Measurements from ENCODE around the gene CNEP1R1. TPM values are rescaled to one million over a fixed set of nuclear protein-coding genes. Genes with fewer than 3 reads are reported as not detected.

The CNEP1R1 gene
- total RNA-seq, 1 experiment from 2014 or later, result 14.6 TPM

DNA sequence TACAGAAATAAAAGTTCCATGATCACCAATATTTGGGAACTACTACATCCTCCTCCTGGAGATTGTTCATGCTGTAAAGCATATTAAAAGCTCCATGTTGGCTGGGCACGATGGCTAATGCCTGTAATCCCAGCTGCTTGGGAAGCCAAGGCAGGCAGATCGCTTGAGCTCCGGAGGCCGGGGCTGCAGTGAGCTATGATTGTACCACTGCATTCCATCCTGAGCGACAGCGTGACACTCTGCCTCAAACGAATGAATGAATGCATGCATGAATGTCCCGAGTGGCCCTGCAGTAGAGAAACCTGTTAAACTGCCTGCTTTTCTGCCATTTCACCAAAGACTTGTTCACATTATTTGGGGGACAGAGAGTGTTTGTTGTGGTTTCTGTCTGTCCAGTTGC lies 15.0 kb downstream of the CNEP1R1 start:
- no peak overlapping the region for H3K4me2 ChIP-seq (ENCODE audit: low read length)
- RAD21 ChIA-PET (ENCODE audit: low non-redundant PET in 1 of 2, low total read pairs in 2 of 2, uncharacterized antibody in 2 of 2, unreplicated experiment in 2 of 2), result no interaction called here

DNA sequence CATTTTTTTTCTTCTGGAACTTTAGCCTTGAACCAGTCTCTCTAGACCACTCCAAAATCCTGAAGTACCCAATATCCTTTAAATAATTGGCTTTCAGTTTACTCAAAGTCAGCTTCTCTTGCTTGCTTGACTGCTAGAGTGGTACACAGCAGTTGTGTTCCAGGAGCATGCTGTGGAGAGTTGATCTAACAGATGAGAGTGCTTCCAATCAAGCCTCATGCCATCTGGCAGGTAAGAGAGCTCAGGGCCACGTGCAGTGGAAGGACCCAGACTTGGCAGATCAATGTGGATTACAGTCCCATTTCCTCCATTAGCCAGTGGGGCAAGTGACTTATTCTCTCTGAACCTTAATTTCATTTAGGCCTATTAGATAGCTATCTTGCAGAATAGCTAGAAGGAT lies 15.7 kb downstream of the CNEP1R1 start:
- intact Hi-C loops (cut with micrococcal nuclease), result no loop called here
- POLR2A ChIA-PET, result no interaction called here
- no peak for DNase-seq (ENCODE audit: low read depth, low spot score)

More for the DNA sequence above, 15.0 kb downstream of the CNEP1R1 start:
- H3K9me2 ChIP-seq (ENCODE audit: insufficient read depth), result no peaks in the 10 kb centered on the region
- H3K4me1 ChIP-seq (ENCODE audit: control insufficient read depth in 1 of 2, insufficient read depth in 2 of 2, low read length in 2 of 2), result no peaks in the 10 kb centered on the region
- intact Hi-C loops (cut with micrococcal nuclease), result no loop called here
- H3K27me3 ChIP-seq (ENCODE audit: insufficient read depth, low read length), result no peaks in the 10 kb centered on the region
- H3K9me3 ChIP-seq (ENCODE audit: control insufficient read depth in 1 of 2, insufficient read depth in 1 of 2, low read depth in 1 of 2, low read length in 2 of 2), result no peaks in the 10 kb centered on the region
- no peaks in the 10 kb centered on the region for H3K79me2 ChIP-seq (ENCODE audit: insufficient read depth, low read length)
- BruUV-seq (replicated peaks), result no TSS peak
- H3K27ac ChIP-seq (ENCODE audit: low read depth, low read length), result no peak overlapping the region
- H3K36me3 ChIP-seq (ENCODE audit: control insufficient read depth in 1 of 2, insufficient read depth in 2 of 2, low read length in 2 of 2), result no peaks in the 10 kb centered on the region
- TF ChIP-seq RAD21 (IDR thresholded peaks at IDR 0.05; ENCODE audit: low read depth) (no peak), ZFX (IDR thresholded peaks at IDR 0.05) (no peak), JUND (IDR thresholded peaks at IDR 0.05) (no peak), POLR2AphosphoS5 (IDR thresholded peaks at IDR 0.05; ENCODE audit: low read depth, low read length) (no peak)
- CTCF ChIA-PET, result no interaction called here
- POLR2A ChIA-PET, result no interaction called here
- H3K4me3 ChIP-seq (replicated peaks in 1 of 2; ENCODE audit: low read depth in 1 of 2, low read length in 2 of 2), result no peak overlapping the region
- DNase-seq (ENCODE audit: low read depth, low spot score) (no peak), ATAC-seq (no peak)
- no peak overlapping the region for H3K9ac ChIP-seq (ENCODE audit: low read length)
- no peaks in the 10 kb centered on the region for H4K20me1 ChIP-seq (ENCODE audit: insufficient read depth)
- H2AFZ ChIP-seq (ENCODE audit: low read depth, low read length, poor library complexity, severe bottlenecking), result no peak overlapping the region

More for the DNA sequence above, 15.7 kb downstream of the CNEP1R1 start:
- Histone ChIP-seq H4K20me1 (ENCODE audit: insufficient read depth) (no peaks in the 10 kb centered on the region), H3K4me3 (replicated peaks in 1 of 2; ENCODE audit: low read depth in 1 of 2, low read length in 2 of 2) (no peak overlapping the region), H3K27me3 (ENCODE audit: insufficient read depth, low read length) (no peaks in the 10 kb centered on the region), H3K27ac (ENCODE audit: low read depth, low read length) (no peak overlapping the region), H3K79me2 (ENCODE audit: insufficient read depth, low read length) (no peaks in the 10 kb centered on the region), H3K4me2 (ENCODE audit: low read length) (no peak overlapping the region), H3K36me3 (ENCODE audit: control insufficient read depth in 1 of 2, insufficient read depth in 2 of 2, low read length in 2 of 2) (no peaks in the 10 kb centered on the region), H3K9ac (ENCODE audit: low read length) (no peak overlapping the region), H3K9me2 (ENCODE audit: insufficient read depth) (no peaks in the 10 kb centered on the region), H2AFZ (ENCODE audit: low read depth, low read length, poor library complexity, severe bottlenecking) (no peak overlapping the region), H3K4me1 (ENCODE audit: control insufficient read depth in 1 of 2, insufficient read depth in 2 of 2, low read length in 2 of 2) (no peaks in the 10 kb centered on the region), H3K9me3 (ENCODE audit: control insufficient read depth in 1 of 2, insufficient read depth in 1 of 2, low read depth in 1 of 2, low read length in 2 of 2) (no peaks in the 10 kb centered on the region)
- no TSS peak for BruUV-seq (replicated peaks)
- TF ChIP-seq SRF (IDR thresholded peaks at IDR 0.05; ENCODE audit: low read depth), result no peak
- TF ChIP-seq, protein P1, sequence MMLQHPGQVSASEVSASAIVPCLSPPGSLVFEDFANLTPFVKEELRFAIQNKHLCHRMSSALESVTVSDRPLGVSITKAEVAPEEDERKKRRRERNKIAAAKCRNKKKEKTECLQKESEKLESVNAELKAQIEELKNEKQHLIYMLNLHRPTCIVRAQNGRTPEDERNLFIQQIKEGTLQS (IDR thresholded peaks at IDR 0.05), result no peak
- TF ChIP-seq CBX3 (IDR thresholded peaks at IDR 0.05; ENCODE audit: low read depth), result no peak
- TF ChIP-seq, protein P2, sequence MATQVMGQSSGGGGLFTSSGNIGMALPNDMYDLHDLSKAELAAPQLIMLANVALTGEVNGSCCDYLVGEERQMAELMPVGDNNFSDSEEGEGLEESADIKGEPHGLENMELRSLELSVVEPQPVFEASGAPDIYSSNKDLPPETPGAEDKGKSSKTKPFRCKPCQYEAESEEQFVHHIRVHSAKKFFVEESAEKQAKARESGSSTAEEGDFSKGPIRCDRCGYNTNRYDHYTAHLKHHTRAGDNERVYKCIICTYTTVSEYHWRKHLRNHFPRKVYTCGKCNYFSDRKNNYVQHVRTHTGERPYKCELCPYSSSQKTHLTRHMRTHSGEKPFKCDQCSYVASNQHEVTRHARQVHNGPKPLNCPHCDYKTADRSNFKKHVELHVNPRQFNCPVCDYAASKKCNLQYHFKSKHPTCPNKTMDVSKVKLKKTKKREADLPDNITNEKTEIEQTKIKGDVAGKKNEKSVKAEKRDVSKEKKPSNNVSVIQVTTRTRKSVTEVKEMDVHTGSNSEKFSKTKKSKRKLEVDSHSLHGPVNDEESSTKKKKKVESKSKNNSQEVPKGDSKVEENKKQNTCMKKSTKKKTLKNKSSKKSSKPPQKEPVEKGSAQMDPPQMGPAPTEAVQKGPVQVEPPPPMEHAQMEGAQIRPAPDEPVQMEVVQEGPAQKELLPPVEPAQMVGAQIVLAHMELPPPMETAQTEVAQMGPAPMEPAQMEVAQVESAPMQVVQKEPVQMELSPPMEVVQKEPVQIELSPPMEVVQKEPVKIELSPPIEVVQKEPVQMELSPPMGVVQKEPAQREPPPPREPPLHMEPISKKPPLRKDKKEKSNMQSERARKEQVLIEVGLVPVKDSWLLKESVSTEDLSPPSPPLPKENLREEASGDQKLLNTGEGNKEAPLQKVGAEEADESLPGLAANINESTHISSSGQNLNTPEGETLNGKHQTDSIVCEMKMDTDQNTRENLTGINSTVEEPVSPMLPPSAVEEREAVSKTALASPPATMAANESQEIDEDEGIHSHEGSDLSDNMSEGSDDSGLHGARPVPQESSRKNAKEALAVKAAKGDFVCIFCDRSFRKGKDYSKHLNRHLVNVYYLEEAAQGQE (IDR thresholded peaks at IDR 0.05; ENCODE audit: low read depth), result no peak
- TF ChIP-seq EZH2phosphoT487 (IDR thresholded peaks at IDR 0.05; ENCODE audit: borderline replicate concordance), result no peak
- no peak for TF ChIP-seq EGR1 (IDR thresholded peaks at IDR 0.05; ENCODE audit: low read depth)
- TF ChIP-seq SP1 (IDR thresholded peaks at IDR 0.05; ENCODE audit: low read depth), result no peak
- no peak for TF ChIP-seq FOSL1 (IDR thresholded peaks at IDR 0.05; ENCODE audit: low read depth)
- no peak for TF ChIP-seq EZH2 (IDR thresholded peaks at IDR 0.05)
- TF ChIP-seq, protein P3, sequence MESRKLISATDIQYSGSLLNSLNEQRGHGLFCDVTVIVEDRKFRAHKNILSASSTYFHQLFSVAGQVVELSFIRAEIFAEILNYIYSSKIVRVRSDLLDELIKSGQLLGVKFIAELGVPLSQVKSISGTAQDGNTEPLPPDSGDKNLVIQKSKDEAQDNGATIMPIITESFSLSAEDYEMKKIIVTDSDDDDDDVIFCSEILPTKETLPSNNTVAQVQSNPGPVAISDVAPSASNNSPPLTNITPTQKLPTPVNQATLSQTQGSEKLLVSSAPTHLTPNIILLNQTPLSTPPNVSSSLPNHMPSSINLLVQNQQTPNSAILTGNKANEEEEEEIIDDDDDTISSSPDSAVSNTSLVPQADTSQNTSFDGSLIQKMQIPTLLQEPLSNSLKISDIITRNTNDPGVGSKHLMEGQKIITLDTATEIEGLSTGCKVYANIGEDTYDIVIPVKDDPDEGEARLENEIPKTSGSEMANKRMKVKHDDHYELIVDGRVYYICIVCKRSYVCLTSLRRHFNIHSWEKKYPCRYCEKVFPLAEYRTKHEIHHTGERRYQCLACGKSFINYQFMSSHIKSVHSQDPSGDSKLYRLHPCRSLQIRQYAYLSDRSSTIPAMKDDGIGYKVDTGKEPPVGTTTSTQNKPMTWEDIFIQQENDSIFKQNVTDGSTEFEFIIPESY (IDR thresholded peaks at IDR 0.05; ENCODE audit: extremely low read depth, insufficient replicate concordance, low read length), result no peak
- TF ChIP-seq YY1 (IDR thresholded peaks at IDR 0.05; ENCODE audit: extremely low read depth, insufficient replicate concordance, low read depth, low read length), result no peak
- TF ChIP-seq POLR2AphosphoS5 (IDR thresholded peaks at IDR 0.05; ENCODE audit: low read depth, low read length), result no peak
- no peak for TF ChIP-seq CEBPB (IDR thresholded peaks at IDR 0.05; ENCODE audit: low read depth)
- no peak for TF ChIP-seq RAD21 (IDR thresholded peaks at IDR 0.05; ENCODE audit: low read depth)
- TF ChIP-seq ZNF274 (IDR thresholded peaks at IDR 0.05; ENCODE audit: low read depth, low read length), result no peak
- no peak for ATAC-seq
- ChIA-PET CTCF (no interaction called here), RAD21 (ENCODE audit: low non-redundant PET in 1 of 2, low total read pairs in 2 of 2, uncharacterized antibody in 2 of 2, unreplicated experiment in 2 of 2) (no interaction called here)

Measured in HCT116 (cell line).